ENCODE data around the gene CDH2.

CDH2 gene

DNA sequence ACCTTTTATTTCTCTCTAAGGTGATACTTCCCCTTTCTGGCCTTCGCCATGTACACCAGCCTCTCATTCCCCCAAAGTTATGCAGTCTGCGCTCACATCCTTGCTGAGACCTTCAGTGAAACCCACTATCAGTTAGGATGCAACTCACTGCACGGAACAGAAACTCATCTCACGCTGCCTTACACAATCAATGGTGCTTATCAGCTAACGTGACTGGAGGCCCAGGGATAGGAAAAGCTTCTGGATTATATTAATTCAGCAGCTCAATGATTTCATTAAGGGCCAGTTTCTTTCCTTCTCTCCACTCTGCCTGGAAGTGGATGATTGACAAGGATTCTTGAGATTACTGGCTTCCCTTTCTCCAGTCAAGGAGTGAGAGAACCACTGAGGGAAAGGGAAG lies 44.8 kb downstream of the CDH2 start:
- Histone ChIP-seq H3K9me3 (no peaks in the 10 kb centered on the region), H3K36me3 (no peaks in the 10 kb centered on the region), H3K4me3 (ENCODE audit: low read depth, low read length) (peak overlapping the region; percentile 9; the same call in 1 of the 2 replicates), H3K4me1 (peaks cover 13% of the 10 kb centered on the region), H3K27me3 (no peaks in the 10 kb centered on the region)
- peak; percentile 51 for DNase-seq
- TF ChIP-seq, protein P1, sequence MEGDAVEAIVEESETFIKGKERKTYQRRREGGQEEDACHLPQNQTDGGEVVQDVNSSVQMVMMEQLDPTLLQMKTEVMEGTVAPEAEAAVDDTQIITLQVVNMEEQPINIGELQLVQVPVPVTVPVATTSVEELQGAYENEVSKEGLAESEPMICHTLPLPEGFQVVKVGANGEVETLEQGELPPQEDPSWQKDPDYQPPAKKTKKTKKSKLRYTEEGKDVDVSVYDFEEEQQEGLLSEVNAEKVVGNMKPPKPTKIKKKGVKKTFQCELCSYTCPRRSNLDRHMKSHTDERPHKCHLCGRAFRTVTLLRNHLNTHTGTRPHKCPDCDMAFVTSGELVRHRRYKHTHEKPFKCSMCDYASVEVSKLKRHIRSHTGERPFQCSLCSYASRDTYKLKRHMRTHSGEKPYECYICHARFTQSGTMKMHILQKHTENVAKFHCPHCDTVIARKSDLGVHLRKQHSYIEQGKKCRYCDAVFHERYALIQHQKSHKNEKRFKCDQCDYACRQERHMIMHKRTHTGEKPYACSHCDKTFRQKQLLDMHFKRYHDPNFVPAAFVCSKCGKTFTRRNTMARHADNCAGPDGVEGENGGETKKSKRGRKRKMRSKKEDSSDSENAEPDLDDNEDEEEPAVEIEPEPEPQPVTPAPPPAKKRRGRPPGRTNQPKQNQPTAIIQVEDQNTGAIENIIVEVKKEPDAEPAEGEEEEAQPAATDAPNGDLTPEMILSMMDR (IDR thresholded peaks at IDR 0.05; ENCODE audit: low read depth, low read length) = no peak

DNA sequence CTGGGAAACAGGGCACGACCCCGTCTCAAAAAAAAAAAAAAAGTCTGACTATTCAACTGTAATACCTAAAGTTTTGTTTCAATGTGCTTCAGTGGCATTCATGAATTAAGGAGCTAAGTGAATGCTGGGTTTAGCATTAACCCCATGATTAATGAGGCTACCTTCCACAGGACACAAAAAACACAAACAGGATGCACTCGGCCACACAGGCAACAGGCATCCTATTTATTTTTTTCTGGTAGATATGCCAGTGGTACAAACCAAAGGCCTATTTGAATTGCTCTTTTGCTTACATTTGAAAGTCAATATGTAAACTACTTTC lies 48.3 kb downstream of the CDH2 start:
- Histone ChIP-seq H3K4me1 (peaks cover 13% of the 10 kb centered on the region), H3K4me3 (ENCODE audit: low read depth, low read length) (no peak overlapping the region), H3K27me3 (no peaks in the 10 kb centered on the region), H3K36me3 (no peaks in the 10 kb centered on the region), H3K9me3 (no peaks in the 10 kb centered on the region)
- DNase-seq = no peak
- TF ChIP-seq, protein P1 (IDR thresholded peaks at IDR 0.05; ENCODE audit: low read depth, low read length) = no peak

DNA sequence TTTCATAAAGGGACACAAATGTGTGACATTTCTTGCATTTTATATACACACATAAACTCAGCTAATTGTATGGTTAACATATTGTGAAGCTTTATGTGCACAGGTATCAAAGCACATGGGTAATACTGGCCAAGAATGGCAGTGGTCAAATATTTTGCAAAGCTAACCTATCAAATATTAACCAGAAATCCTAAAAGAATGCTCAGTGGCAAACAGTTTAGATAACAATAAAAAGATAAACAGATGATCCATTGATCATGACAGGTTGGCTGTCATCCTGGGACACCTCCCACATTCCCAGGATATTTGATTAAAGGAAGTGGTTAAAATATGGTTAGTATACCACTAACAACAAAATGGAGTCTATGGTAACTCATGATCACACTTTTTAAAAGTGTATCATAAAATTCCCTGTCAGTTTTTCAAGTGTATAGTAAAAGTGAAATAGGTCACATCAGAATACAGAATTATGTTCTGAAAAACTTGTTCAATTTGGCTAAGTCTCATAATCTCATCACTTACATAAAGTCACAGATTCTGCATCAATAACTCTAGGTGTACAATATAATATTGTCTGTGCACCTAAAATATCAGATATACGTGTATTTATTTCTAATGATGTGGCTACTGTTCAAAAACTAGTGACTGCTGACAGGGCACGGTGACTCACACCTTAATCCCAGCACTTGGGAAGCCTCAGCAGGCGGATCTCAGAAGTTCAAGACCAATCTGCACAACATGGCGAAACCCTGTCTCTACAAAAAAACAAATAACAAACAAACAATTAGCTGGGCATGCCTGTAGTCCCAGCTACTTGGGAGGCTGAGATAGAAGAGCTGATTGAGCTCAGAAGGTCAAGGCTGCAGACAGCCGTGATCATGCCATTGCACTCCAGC lies 48.9 kb downstream of the CDH2 start:
- Histone ChIP-seq H3K4me1 (peaks cover 12% of the 10 kb centered on the region), H3K4me3 (ENCODE audit: low read depth, low read length) (no peak overlapping the region), H3K36me3 (no peaks in the 10 kb centered on the region), H3K9me3 (no peaks in the 10 kb centered on the region), H3K27me3 (no peaks in the 10 kb centered on the region)
- no peak for DNase-seq
- TF ChIP-seq, protein P1 (IDR thresholded peaks at IDR 0.05; ENCODE audit: low read depth, low read length) = no peak

DNA sequence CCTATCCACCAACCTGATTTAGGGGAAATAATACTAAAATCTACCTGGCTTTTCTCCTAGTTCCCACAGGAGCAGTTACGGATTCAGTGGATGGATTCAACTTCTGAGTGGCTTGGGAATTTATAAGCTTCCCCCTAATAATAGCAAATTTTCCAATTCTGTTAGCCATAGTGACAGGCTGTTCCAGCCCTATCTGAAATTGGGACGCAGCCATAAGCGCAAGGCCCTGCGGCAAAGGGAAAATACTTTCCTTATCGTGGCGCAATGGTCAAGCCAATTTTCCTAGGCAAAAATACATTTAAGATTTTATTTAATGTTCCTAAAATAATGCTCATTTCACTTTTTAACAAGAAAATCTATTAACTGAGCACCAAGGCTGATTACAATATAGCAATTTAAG lies 49.7 kb downstream of the CDH2 start:
- Histone ChIP-seq H3K9me3 (no peaks in the 10 kb centered on the region), H3K36me3 (no peaks in the 10 kb centered on the region), H3K4me1 (peaks cover 6% of the 10 kb centered on the region), H3K4me3 (ENCODE audit: low read depth, low read length) (no peak overlapping the region), H3K27me3 (no peaks in the 10 kb centered on the region)
- TF ChIP-seq, protein P1 (IDR thresholded peaks at IDR 0.05; ENCODE audit: low read depth, low read length) = no peak
- DNase-seq = no peak

DNA sequence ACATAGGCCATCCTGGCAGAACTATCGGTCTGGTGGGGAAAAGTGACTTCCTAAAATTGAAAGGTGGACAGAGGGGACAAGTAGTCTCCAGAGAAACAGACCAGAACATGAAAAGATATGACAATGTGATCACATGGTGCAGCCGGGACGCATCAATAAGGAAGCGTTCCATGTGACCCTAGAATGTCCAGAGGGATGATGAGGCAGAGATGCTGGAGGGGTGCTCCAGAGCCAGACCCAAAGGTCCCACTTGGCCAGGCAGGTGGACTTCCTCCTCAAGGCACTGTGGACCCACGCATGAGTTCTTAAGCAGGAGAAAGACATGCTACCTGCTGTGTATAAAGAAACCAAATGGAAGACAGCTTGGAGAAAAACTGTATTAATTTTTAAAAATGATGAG lies 50.2 kb downstream of the CDH2 start:
- Histone ChIP-seq H3K36me3 (no peaks in the 10 kb centered on the region), H3K27me3 (no peaks in the 10 kb centered on the region), H3K9me3 (no peaks in the 10 kb centered on the region), H3K4me3 (ENCODE audit: low read depth, low read length) (no peak overlapping the region), H3K4me1 (peaks cover 6% of the 10 kb centered on the region)
- no peak for DNase-seq
- TF ChIP-seq, protein P1 (IDR thresholded peaks at IDR 0.05; ENCODE audit: low read depth, low read length) = no peak

DNA sequence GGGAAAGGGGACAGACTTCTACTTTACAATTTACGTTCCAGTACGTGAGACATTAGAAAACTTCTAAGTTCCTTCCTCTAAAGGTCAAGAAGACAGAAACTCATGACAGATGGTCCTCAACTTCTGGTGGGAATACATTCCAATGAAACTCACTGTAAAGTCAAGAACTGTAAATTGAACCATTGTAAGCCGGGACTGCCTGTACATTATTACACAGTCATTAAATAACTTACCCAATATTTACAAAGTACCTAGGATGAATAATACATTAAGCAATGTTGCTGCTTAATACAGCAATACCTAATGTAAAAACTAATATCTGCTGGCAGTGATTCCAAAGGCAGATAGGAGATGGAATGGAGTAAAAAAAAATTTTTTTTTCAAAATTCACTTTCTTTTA lies 51.9 kb downstream of the CDH2 start:
- no peaks in the 10 kb centered on the region for H3K27me3 ChIP-seq
- no peak for DNase-seq
- no peaks in the 10 kb centered on the region for H3K9me3 ChIP-seq
- no peak overlapping the region for H3K4me3 ChIP-seq (ENCODE audit: low read depth, low read length)
- TF ChIP-seq, protein P1 (IDR thresholded peaks at IDR 0.05; ENCODE audit: low read depth, low read length) = no peak
- H3K36me3 ChIP-seq = no peaks in the 10 kb centered on the region
- peaks cover 2% of the 10 kb centered on the region for H3K4me1 ChIP-seq
